Progenitor cell of endocrine pancreas (in vitro differentiated cells): ENCODE results near the gene ERVFRD-1. TPM values are rescaled to one million over a fixed set of nuclear protein-coding genes. Genes with fewer than 3 reads are reported as not detected.
A peak's percentile ranks its signal among the peaks of the same experiment; 100 is the strongest.

ENCODE experiments used
- DNase-seq: peaks from one replicate; pipeline ENCODE4 v3.0.0; 2021; ENCODE audit warnings: low spot score; ENCODE audit not compliant: unreplicated experiment
- H3K27ac Mint-ChIP-seq: 2 replicates; pipeline ENCODE4 v1.8.0; 2021; ENCODE audit warnings: mild to moderate bottlenecking, moderate library complexity, mixed read lengths
- H3K27me3 Mint-ChIP-seq: 2 replicates; pipeline ENCODE4 v1.8.0; 2021; ENCODE audit warnings: mixed read lengths
- H3K36me3 Mint-ChIP-seq: 2 replicates; pipeline ENCODE4 v1.8.0; 2022; ENCODE audit warnings: mixed read lengths; ENCODE audit not compliant: insufficient read depth
- H3K4me1 Mint-ChIP-seq: 2 replicates; pipeline ENCODE4 v1.8.0; 2021; ENCODE audit warnings: low read depth, mixed read lengths
- H3K4me3 Mint-ChIP-seq: 2 replicates; pipeline ENCODE4 v1.8.0; 2021; ENCODE audit warnings: low read depth, mild to moderate bottlenecking, moderate library complexity, mixed read lengths
- H3K9me3 Mint-ChIP-seq: 2 replicates; pipeline ENCODE4 v1.8.0; 2021; ENCODE audit warnings: low read depth, mixed read lengths
- CTCF ChIP-seq: fragments of 200-600 bp; sonication (generic); IDR thresholded peaks from one replicate; pipeline ENCODE4 v1.5.0; 2021; ENCODE audit warnings: antibody characterized with exemption, mild to moderate bottlenecking; ENCODE audit not compliant: unreplicated experiment
- total RNA-seq: library from RNA; stranded (reverse); gene quantifications from 2 replicates; pipeline ENCODE4 v1.2.1, GENCODE V29; 2021

ERVFRD-1 gene
- total RNA-seq, 1 donor from 2014 or later: not detected

- no peaks in the 10 kb centered on the region for H3K27me3 Mint-ChIP-seq
These were observed 54.7 kb downstream of the ERVFRD-1 start for GRCh38 chr6:11056871-11057270.

GRCh38 chr6:11055127-11055627 lies 56.3 kb downstream of the ERVFRD-1 start:
- TF ChIP-seq CTCF: no peak
- no peaks in the 10 kb centered on the region for H3K9me3 Mint-ChIP-seq
- H3K27me3 Mint-ChIP-seq: no peaks in the 10 kb centered on the region

More at GRCh38 chr6:11056871-11057270, 54.7 kb downstream of the ERVFRD-1 start:
- DNase-seq: no peak
- Mint-ChIP-seq H3K4me1 (peaks cover 12% of the 10 kb centered on the region), H3K9me3 (no peaks in the 10 kb centered on the region), H3K4me3 (no peak overlapping the region), H3K36me3 (no peaks in the 10 kb centered on the region), H3K27ac (no peak overlapping the region)
- TF ChIP-seq CTCF: no peak

GRCh38 chr6:11054722-11055121 lies 56.8 kb downstream of the ERVFRD-1 start:
- DNase-seq: no peak
- Mint-ChIP-seq H3K36me3 (no peaks in the 10 kb centered on the region), H3K9me3 (no peaks in the 10 kb centered on the region), H3K4me1 (peaks cover 12% of the 10 kb centered on the region), H3K4me3 (no peak overlapping the region), H3K27ac (peak overlapping the region; percentile 8), H3K27me3 (no peaks in the 10 kb centered on the region)
- TF ChIP-seq CTCF: no peak

More at GRCh38 chr6:11055127-11055627, 56.3 kb downstream of the ERVFRD-1 start:
- peaks cover 12% of the 10 kb centered on the region for H3K4me1 Mint-ChIP-seq
- DNase-seq: no peak
- peak overlapping the region; percentile 67 for H3K27ac Mint-ChIP-seq
- H3K36me3 Mint-ChIP-seq: no peaks in the 10 kb centered on the region
- H3K4me3 Mint-ChIP-seq: no peak overlapping the region

GRCh38 chr6:11053307-11053706 lies 58.2 kb downstream of the ERVFRD-1 start:
- no peaks in the 10 kb centered on the region for H3K36me3 Mint-ChIP-seq
- H3K4me1 Mint-ChIP-seq: peaks cover 12% of the 10 kb centered on the region
- no peak overlapping the region for H3K4me3 Mint-ChIP-seq
- no peak for DNase-seq
- H3K27me3 Mint-ChIP-seq: no peaks in the 10 kb centered on the region
- H3K27ac Mint-ChIP-seq: no peak overlapping the region
- TF ChIP-seq CTCF: no peak
- H3K9me3 Mint-ChIP-seq: no peaks in the 10 kb centered on the region

Other genes with a start within 250 kb of the ERVFRD-1 start
- not detected in 2 replicates for gene GCM2, start 229.7 kb downstream of the ERVFRD-1 start, total RNA-seq
- gene SYCP2L, start 224.7 kb downstream of the ERVFRD-1 start, total RNA-seq: 11.8 and 16.8 TPM in 2 replicates
- gene ELOVL2, start 67.4 kb downstream of the ERVFRD-1 start, total RNA-seq: 5.6 and 6.0 TPM in 2 replicates
- gene SMIM13, start 17.9 kb downstream of the ERVFRD-1 start, total RNA-seq: 10.5 and 11.5 TPM in 2 replicates
- gene NEDD9, start 120.9 kb upstream of the ERVFRD-1 start, total RNA-seq: 13.6 and 14.1 TPM in 2 replicates